Lower leg skin (tissue), 3 donors: ENCODE data around the gene TOMM20.

ENCODE experiments used
- POLR2A ChIP-seq, 2 donors: fragments of 450-650 bp; IDR thresholded peaks; one replicate each; pipeline ENCODE4 v1.6.1; 2016 to 2017; ENCODE audit warnings: antibody characterized with exemption in 2 of 2, mild to moderate bottlenecking in 1 of 2, moderate library complexity in 1 of 2
- TF ChIP-seq, protein P1 (sequence below), 3 donors: fragments of 450-650 bp; IDR thresholded peaks; one replicate each; pipeline ENCODE4 v1.5.1; 2016; ENCODE audit warnings: antibody characterized with exemption in 3 of 3, mild to moderate bottlenecking in 3 of 3, moderate library complexity in 2 of 3

DNA sequence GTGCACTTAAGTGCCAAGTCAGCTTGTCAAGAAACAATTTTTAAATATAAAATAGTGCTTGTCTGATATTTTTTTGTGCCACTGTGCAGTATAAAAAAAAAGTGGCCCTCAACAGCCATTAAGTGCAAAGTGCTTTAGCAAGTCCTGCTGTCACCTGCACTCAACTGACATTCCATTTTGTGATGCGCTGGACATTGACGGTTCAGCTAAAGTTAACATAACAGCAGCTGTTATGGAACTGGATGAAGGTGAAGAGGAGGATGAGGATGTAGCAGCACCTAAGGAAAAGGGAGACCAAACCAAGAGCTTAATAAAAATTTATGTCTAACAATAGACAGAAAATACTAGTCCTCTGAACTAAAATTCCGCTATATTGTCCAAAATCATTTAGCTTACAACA, 39.7 kb upstream of the TOMM20 start:
- TF ChIP-seq, protein P1, sequence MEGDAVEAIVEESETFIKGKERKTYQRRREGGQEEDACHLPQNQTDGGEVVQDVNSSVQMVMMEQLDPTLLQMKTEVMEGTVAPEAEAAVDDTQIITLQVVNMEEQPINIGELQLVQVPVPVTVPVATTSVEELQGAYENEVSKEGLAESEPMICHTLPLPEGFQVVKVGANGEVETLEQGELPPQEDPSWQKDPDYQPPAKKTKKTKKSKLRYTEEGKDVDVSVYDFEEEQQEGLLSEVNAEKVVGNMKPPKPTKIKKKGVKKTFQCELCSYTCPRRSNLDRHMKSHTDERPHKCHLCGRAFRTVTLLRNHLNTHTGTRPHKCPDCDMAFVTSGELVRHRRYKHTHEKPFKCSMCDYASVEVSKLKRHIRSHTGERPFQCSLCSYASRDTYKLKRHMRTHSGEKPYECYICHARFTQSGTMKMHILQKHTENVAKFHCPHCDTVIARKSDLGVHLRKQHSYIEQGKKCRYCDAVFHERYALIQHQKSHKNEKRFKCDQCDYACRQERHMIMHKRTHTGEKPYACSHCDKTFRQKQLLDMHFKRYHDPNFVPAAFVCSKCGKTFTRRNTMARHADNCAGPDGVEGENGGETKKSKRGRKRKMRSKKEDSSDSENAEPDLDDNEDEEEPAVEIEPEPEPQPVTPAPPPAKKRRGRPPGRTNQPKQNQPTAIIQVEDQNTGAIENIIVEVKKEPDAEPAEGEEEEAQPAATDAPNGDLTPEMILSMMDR (IDR thresholded peaks at IDR 0.05) = no peak
- no peak for TF ChIP-seq POLR2A (IDR thresholded peaks at IDR 0.05)
